HuH-7 (cell line): ENCODE data around the gene RALGPS2.

Source experiments
- DNase-seq: peaks from one replicate; pipeline ENCODE4 v3.0.0; 2011; ENCODE audit warnings: low spot score

The RALGPS2 gene

GRCh38 chr1:178962853-178963711, 238.0 kb downstream of the RALGPS2 start:
- DNase-seq: no peak

- DNase-seq: no peak
These were observed 239.7 kb downstream of the RALGPS2 start for GRCh38 chr1:178964469-178965330.

GRCh38 chr1:178966312-178966711, 241.3 kb downstream of the RALGPS2 start:
- no peak for DNase-seq

GRCh38 chr1:178969226-178969987, 244.4 kb downstream of the RALGPS2 start:
- DNase-seq: no peak

GRCh38 chr1:178970184-178970583, 245.1 kb downstream of the RALGPS2 start:
- DNase-seq: no peak
